Epithelial cell of proximal tubule (primary cell): Measurements from ENCODE around the gene COPS7B. TPM values are rescaled to one million over a fixed set of nuclear protein-coding genes. Genes with fewer than 3 reads are reported as not detected.

Source experiments
- DNase-seq: peaks from one replicate; pipeline ENCODE4 v3.0.0-alpha.2; 2011; ENCODE audit warnings: low read depth
- H3K4me3 ChIP-seq: 2 replicates; pipeline ENCODE4 v1.5.1; 2011; ENCODE audit warnings: low read depth, mild to moderate bottlenecking, low read length
- total RNA-seq: library from RNA; depleted of rRNA; stranded (reverse); fragments of >200 nt; gene quantifications from 2 replicates; pipeline ENCODE4 v1.2.3, GENCODE V29; 2015
- TF ChIP-seq, protein P1 (sequence below): conservative IDR thresholded peaks from 2 replicates; pipeline ENCODE4 v1.5.1; 2012; ENCODE audit warnings: low read depth, mild to moderate bottlenecking, low read length

COPS7B gene
- total RNA-seq, 1 donor from 2014 or later, result 18.2 TPM

GRCh38 chr2:231780123-231780908, 5.9 kb upstream of the COPS7B start:
- peak overlapping the region; percentile 84 for H3K4me3 ChIP-seq
- TF ChIP-seq, protein P1, sequence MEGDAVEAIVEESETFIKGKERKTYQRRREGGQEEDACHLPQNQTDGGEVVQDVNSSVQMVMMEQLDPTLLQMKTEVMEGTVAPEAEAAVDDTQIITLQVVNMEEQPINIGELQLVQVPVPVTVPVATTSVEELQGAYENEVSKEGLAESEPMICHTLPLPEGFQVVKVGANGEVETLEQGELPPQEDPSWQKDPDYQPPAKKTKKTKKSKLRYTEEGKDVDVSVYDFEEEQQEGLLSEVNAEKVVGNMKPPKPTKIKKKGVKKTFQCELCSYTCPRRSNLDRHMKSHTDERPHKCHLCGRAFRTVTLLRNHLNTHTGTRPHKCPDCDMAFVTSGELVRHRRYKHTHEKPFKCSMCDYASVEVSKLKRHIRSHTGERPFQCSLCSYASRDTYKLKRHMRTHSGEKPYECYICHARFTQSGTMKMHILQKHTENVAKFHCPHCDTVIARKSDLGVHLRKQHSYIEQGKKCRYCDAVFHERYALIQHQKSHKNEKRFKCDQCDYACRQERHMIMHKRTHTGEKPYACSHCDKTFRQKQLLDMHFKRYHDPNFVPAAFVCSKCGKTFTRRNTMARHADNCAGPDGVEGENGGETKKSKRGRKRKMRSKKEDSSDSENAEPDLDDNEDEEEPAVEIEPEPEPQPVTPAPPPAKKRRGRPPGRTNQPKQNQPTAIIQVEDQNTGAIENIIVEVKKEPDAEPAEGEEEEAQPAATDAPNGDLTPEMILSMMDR, result no peak
- DNase-seq, result no peak

DNA sequence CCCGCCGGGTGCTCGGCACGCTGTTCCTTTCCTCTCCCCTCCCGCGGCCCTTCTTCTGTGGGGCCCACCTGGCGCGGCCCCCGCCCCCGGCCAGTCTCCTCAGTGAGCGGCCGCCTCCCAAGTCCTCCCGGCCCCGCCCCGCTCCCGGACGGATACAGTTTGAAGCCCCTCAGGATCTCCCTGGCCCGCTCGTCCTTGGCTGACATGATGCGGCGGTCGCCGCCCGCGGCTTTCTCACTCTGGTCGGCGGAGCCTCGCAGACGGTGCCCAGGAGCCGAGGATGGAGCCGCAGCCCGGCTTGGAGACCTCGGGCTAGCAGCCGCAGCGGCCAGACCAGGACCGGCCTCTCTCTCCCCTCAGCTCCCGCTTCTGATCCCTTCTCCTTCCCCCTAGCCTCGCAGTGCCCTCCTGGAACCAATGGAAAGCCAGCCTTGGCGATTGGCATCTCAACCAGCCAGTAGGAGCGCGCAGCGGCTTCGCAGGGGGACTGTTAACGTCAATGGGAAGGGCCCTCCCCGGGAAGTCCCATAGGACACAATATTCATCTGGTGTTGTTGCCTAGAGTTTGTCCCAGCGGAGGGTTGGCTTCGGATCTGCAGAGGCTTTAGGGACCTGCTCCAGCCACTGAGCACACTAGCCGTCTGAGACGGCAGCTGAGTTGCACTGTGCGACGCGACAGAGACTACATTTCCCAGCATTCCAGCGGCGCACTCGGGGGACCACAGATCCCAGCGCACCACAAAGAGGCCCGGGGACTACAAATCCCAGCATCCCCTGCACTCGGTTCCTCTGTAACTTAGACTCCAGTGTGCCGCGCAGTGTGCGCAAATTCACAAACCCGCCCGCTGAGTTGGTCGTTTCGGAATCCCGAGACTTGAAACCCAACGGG, 5.1 kb upstream of the COPS7B start, which contains the start of gene PDE6D:
TSS of gene PDE6D (minus strand) at position 374 of the 889 bp plus-strand sequence. CDS start at position 206, 168 bp downstream.
- H3K4me3 ChIP-seq, result peak within 1 kb of the TSS; percentile 84
- DNase-seq, result peak; percentile 91
- TF ChIP-seq, protein P1, result no peak

- TF ChIP-seq, protein P1, result no peak
- peak overlapping the region; percentile 84 for H3K4me3 ChIP-seq
- no peak for DNase-seq
Measured at GRCh38 chr2:231781798-231782726, 4.2 kb upstream of the COPS7B start.

DNA sequence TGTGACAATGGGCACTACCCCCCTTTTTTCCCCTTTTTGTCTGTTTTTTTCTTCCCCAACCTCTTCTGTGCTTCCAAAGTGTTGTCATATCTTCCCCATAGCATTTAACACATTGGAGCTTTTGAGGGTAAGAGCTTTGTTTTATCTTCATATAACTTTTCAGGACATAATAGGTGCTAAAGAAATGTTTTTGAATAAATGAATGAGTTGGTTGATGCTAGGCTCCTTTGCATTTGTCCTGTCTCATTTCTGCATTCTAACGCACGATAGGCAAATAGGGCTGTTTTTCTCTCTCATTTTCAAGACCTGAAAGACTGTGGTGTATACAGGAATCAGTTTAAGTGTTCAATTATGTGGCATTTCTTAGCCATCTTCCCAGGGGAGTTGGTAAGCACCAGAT, 832 bp upstream of the COPS7B start:
- DNase-seq, result no peak
- TF ChIP-seq, protein P1, result no peak
- peak overlapping the region; percentile 90 for H3K4me3 ChIP-seq

GRCh38 chr2:231785822-231786176, 446 bp upstream of the COPS7B start:
- H3K4me3 ChIP-seq, result peak overlapping the region; percentile 90
- no peak for DNase-seq
- TF ChIP-seq, protein P1, result no peak

DNA sequence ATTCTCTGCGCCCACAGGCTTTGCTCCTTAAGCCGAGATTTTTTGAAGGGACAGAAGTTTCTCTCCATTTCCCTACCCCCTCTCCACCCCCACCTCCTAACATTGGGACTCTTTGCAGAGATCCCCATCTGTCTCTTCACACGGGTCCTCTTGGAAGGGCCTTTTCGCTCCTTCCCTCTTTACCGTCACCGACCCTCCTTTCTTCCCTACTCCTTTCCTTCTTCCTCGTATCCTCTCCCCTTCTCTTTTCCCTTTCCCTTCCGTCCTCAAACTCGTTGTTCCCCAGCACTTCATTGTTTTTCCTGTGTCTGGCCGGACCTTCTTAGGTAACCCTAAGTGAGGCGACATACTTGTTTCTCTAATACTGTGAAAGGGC, 660 bp downstream of the COPS7B start:
- TF ChIP-seq, protein P1, result no peak
- H3K4me3 ChIP-seq, result peak overlapping the region; percentile 90
- DNase-seq, result no peak
